ENCODE data around the gene RAD51B.

- TF ChIP-seq POLR2A (IDR thresholded peaks at IDR 0.05) (no peak), CTCF (IDR thresholded peaks at IDR 0.05) (no peak), POLR2AphosphoS5 (IDR thresholded peaks at IDR 0.05) (no peak)
Measured at GRCh38 chr14:68737086-68737485, 917.5 kb downstream of the RAD51B start.
